Suppressor macrophage treated with lipopolysaccharide for 1 hour (primary cell): ENCODE results near the gene CIZ1.
A peak's percentile ranks its signal among the peaks of the same experiment; 100 is the strongest.

ENCODE experiments used
- DNase-seq, 3 donors: peaks; one replicate each; pipeline ENCODE4 v3.0.0-alpha.2; 2020 to 2022

CIZ1 gene

GRCh38 chr9:128160603-128160987, 30.8 kb downstream of the CIZ1 start:
- peak; percentile 53 to 76 (median 62) for DNase-seq

GRCh38 chr9:128159784-128160602, 31.4 kb downstream of the CIZ1 start, which contains the start of gene BBLN:
Gene BBLN (plus strand): TSS chr9:128160265. CDS start chr9:128160408, 143 bp downstream.
- peak; percentile 96 to 99 (median 97) for DNase-seq

- peak in 2 of 3 donors; percentile 47 to 56 for DNase-seq
These were observed 31.9 kb downstream of the CIZ1 start for GRCh38 chr9:128159522-128159783.

- DNase-seq = no peak
These were observed 35.5 kb downstream of the CIZ1 start for GRCh38 chr9:128155736-128156500.

- no peak for DNase-seq
These were observed 37.3 kb downstream of the CIZ1 start for GRCh38 chr9:128153947-128154695.

- no peak for DNase-seq
These were observed 38.1 kb downstream of the CIZ1 start for GRCh38 chr9:128153060-128153946.

GRCh38 chr9:128152133-128153059, 39.0 kb downstream of the CIZ1 start:
- no peak for DNase-seq

GRCh38 chr9:128151309-128152132, 39.9 kb downstream of the CIZ1 start:
- no peak for DNase-seq

- DNase-seq = peak in 2 of 3 donors; percentile 22 to 24
These were observed 40.6 kb downstream of the CIZ1 start for GRCh38 chr9:128150594-128151308.

- DNase-seq = no peak
These were observed 41.3 kb downstream of the CIZ1 start for GRCh38 chr9:128149951-128150593.

GRCh38 chr9:128149001-128149701, 42.2 kb downstream of the CIZ1 start, which contains the start of gene LCN2:
Gene LCN2 (plus strand): TSS chr9:128149453. CDS start chr9:128149526, 73 bp downstream.
- DNase-seq = no peak

- no peak for DNase-seq
These were observed 42.8 kb downstream of the CIZ1 start for GRCh38 chr9:128148509-128149000.

- no peak for DNase-seq
These were observed 44.7 kb downstream of the CIZ1 start for GRCh38 chr9:128146591-128147120.

- no peak for DNase-seq
These were observed 45.4 kb downstream of the CIZ1 start for GRCh38 chr9:128145951-128146351.

GRCh38 chr9:128145536-128145935, 45.8 kb downstream of the CIZ1 start:
- DNase-seq = no peak

GRCh38 chr9:128144239-128145181, 46.9 kb downstream of the CIZ1 start:
- DNase-seq = no peak
